Esophagus muscularis mucosa (tissue), 4 donors: ENCODE results near the gene IGF2BP1.

Experiments
- CTCF ChIP-seq, 3 experiments: fragments of 200-600 bp in 2 of 3; fragments of 450-650 bp in 1 of 3; sonication (generic) in 2 of 3; IDR thresholded peaks; one replicate each; pipeline ENCODE4 v1.5.1; 2017 to 2019; ENCODE audit warnings: antibody characterized with exemption in 3 of 3, mild to moderate bottlenecking in 2 of 3, moderate library complexity in 1 of 3
- EP300 ChIP-seq: sonication (generic); formaldehyde crosslinking; IDR thresholded peaks from one replicate; pipeline ENCODE4 v1.6.1; 2017; ENCODE audit warnings: antibody characterized with exemption
- POLR2A ChIP-seq: fragments of 450-650 bp; IDR thresholded peaks from one replicate; pipeline ENCODE4 v1.6.1; 2017; ENCODE audit warnings: antibody characterized with exemption, moderate library complexity, mild to moderate bottlenecking, low read depth
- POLR2AphosphoS5 ChIP-seq, 2 donors: sonication (generic); formaldehyde crosslinking; IDR thresholded peaks; one replicate each; pipeline ENCODE4 v1.6.1; 2017; ENCODE audit warnings: antibody characterized with exemption in 2 of 2

DNA sequence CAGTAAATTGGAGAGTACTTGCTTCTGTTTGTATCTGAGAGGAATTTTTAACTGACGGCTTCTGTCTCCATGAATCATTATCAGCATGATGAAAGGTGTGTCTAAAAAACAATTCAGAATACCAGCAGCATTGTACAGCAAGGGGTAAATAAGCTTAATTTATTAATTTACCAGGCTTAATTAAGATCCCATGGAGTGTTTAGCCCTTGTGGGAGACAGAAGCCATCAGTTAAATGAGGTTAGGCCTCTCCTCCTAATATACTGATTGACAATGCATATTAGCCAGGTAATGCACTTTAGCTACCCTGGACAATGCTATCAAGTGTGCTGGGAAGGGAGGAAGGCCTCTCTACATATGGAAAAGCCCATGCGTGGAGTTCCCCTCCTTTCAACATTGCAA is 53.4 kb downstream of the IGF2BP1 start:
- TF ChIP-seq POLR2A (no peak), EP300 (no peak), CTCF (IDR thresholded peaks at IDR 0.05) (no peak), POLR2AphosphoS5 (IDR thresholded peaks at IDR 0.05) (no peak)
